ENCODE measurements around the gene GGACT. TPM values are rescaled to one million over a fixed set of nuclear protein-coding genes. Genes with fewer than 3 reads are reported as not detected.

GGACT gene
- polyA plus RNA-seq, 1 donor from 2014 or later, result 5.8 TPM

GRCh38 chr13:100610391-100611347 lies 22.1 kb upstream of the GGACT start:
- Mint-ChIP-seq H3K27me3 (no peaks in the 10 kb centered on the region), H3K27ac (peak overlapping the region; percentile 56 to 88 (median 71)), H3K4me1 (peaks cover 31 to 36% (median 34%) of the 10 kb centered on the region in 3 donors), H3K36me3 (no peaks in the 10 kb centered on the region), H3K4me3 (peak overlapping the region; percentile 12 to 82 (median 40)), H3K9me3 (no peaks in the 10 kb centered on the region)

- H3K27me3 Mint-ChIP-seq, result no peaks in the 10 kb centered on the region
- peaks cover 1% of the 10 kb centered on the region for H3K36me3 Mint-ChIP-seq
- peak overlapping the region in 2 of 3 donors; percentile 86 to 96 for H3K27ac Mint-ChIP-seq
- peaks cover 31 to 36% (median 34%) of the 10 kb centered on the region in 3 donors for H3K4me1 Mint-ChIP-seq
- peak overlapping the region in 2 of 4 donors; percentile 72 to 82 for H3K4me3 Mint-ChIP-seq
- H3K9me3 Mint-ChIP-seq, result no peaks in the 10 kb centered on the region
These were observed 20.3 kb upstream of the GGACT start for GRCh38 chr13:100608906-100609305.

DNA sequence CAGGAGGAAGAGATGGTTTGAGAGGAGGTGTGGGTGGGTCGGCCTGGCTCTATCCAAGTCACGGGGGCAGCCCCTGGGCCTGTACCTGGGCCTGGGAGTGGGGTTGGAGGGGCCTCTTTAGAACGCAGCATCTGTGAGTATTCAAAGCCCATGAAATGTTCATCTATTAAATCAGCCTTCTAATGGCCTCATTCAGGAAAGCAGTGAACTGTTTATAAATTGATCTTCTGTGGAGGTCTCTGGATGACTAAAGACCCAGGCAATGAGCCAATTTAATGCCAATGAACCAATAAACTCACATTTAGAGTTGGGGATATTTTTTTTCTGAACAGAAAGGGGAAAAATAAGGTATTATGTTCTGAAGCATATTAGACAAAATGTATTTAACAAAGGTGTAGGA lies 19.9 kb upstream of the GGACT start:
- Mint-ChIP-seq H3K4me1 (peaks cover 31 to 36% (median 34%) of the 10 kb centered on the region in 3 donors), H3K4me3 (peak overlapping the region in 2 of 4 donors; percentile 14 to 72), H3K27ac (peak overlapping the region in 2 of 3 donors; percentile 86 to 96), H3K9me3 (no peaks in the 10 kb centered on the region), H3K27me3 (no peaks in the 10 kb centered on the region), H3K36me3 (peaks cover 1% of the 10 kb centered on the region)

GRCh38 chr13:100604918-100605710 lies 16.5 kb upstream of the GGACT start:
- Mint-ChIP-seq H3K27me3 (no peaks in the 10 kb centered on the region), H3K9me3 (no peaks in the 10 kb centered on the region), H3K4me3 (no peak overlapping the region), H3K27ac (no peak overlapping the region), H3K36me3 (peaks cover 6% of the 10 kb centered on the region), H3K4me1 (peaks cover 14 to 21% (median 18%) of the 10 kb centered on the region in 3 donors)

GRCh38 chr13:100602493-100603111 lies 14.0 kb upstream of the GGACT start:
- peaks cover 0 to 2% (median 1%) of the 10 kb centered on the region in 3 donors for H3K4me1 Mint-ChIP-seq
- H3K9me3 Mint-ChIP-seq, result no peaks in the 10 kb centered on the region
- peaks cover 6% of the 10 kb centered on the region for H3K36me3 Mint-ChIP-seq
- H3K27ac Mint-ChIP-seq, result no peak overlapping the region
- H3K27me3 Mint-ChIP-seq, result no peaks in the 10 kb centered on the region
- H3K4me3 Mint-ChIP-seq, result no peak overlapping the region

- no peaks in the 10 kb centered on the region for H3K9me3 Mint-ChIP-seq
- peaks cover 0 to 2% (median 0%) of the 10 kb centered on the region in 3 donors for H3K4me1 Mint-ChIP-seq
- H3K27me3 Mint-ChIP-seq, result peaks cover 3% of the 10 kb centered on the region
- H3K4me3 Mint-ChIP-seq, result no peak overlapping the region
- peaks cover 6% of the 10 kb centered on the region for H3K36me3 Mint-ChIP-seq
- no peak overlapping the region for H3K27ac Mint-ChIP-seq
These were observed 13.1 kb upstream of the GGACT start for GRCh38 chr13:100601716-100602115.

- Mint-ChIP-seq H3K4me1 (peaks cover 0 to 2% (median 0%) of the 10 kb centered on the region in 3 donors), H3K9me3 (no peaks in the 10 kb centered on the region), H3K36me3 (peaks cover 6% of the 10 kb centered on the region), H3K27me3 (peaks cover 3% of the 10 kb centered on the region), H3K27ac (no peak overlapping the region), H3K4me3 (no peak overlapping the region)
These were observed 12.3 kb upstream of the GGACT start for GRCh38 chr13:100600915-100601314.

DNA sequence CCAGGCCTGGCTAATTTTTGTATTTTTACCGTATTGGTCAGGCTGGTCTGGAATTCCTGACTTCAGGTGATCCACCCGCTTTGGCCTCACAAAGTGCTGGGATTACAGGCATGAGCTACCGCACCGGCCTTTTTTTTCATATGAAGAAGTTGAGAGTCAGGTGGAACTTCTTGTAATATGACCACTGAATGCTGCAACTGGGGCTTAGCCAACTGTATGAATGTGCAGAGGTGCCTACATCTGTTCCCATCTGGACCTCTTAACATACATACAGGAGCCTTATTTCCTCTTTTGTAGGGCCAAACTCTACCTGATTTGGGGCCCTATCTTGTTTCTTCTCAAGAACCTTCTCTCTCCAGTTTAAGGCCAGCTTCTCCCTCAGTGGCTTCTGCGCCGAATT lies 11.9 kb upstream of the GGACT start:
- no peak overlapping the region for H3K27ac Mint-ChIP-seq
- H3K4me1 Mint-ChIP-seq, result peaks cover 0 to 2% (median 0%) of the 10 kb centered on the region in 3 donors
- H3K36me3 Mint-ChIP-seq, result peaks cover 6% of the 10 kb centered on the region
- no peak overlapping the region for H3K4me3 Mint-ChIP-seq
- H3K27me3 Mint-ChIP-seq, result peaks cover 3% of the 10 kb centered on the region
- no peaks in the 10 kb centered on the region for H3K9me3 Mint-ChIP-seq

GRCh38 chr13:100597253-100597652 lies 8.7 kb upstream of the GGACT start:
- Mint-ChIP-seq H3K36me3 (no peaks in the 10 kb centered on the region), H3K4me3 (no peak overlapping the region), H3K27me3 (peaks cover 3% of the 10 kb centered on the region), H3K27ac (peak overlapping the region in 1 of 3 donors; percentile 77), H3K9me3 (no peaks in the 10 kb centered on the region), H3K4me1 (peaks cover 0 to 1% (median 0%) of the 10 kb centered on the region in 3 donors)

- H3K27me3 Mint-ChIP-seq, result peaks cover 3% of the 10 kb centered on the region
- H3K27ac Mint-ChIP-seq, result no peak overlapping the region
- no peaks in the 10 kb centered on the region for H3K36me3 Mint-ChIP-seq
- no peak overlapping the region for H3K4me3 Mint-ChIP-seq
- H3K9me3 Mint-ChIP-seq, result no peaks in the 10 kb centered on the region
- peaks cover 0 to 1% (median 0%) of the 10 kb centered on the region in 3 donors for H3K4me1 Mint-ChIP-seq
These were observed 7.9 kb upstream of the GGACT start for GRCh38 chr13:100596516-100596915.

DNA sequence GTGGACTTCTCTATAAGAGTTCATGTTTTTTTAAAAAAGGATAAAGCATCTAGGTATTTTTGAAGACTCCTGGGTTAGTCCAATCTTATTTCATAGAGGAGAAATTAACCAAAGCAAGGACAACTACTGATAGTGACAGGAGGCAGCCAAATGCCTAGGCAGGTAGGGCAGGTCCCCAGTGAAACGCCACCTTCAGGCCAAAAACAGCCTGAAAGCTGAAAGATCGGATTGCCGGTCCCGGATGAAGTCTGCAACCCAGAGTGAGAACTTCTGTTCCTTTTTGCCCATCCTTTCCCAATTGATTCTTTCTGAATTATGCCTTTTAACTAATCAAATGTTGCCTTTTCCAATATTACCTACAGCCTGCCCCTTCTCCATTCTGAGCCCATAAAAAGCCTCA lies 6.1 kb upstream of the GGACT start:
- Mint-ChIP-seq H3K27me3 (peaks cover 3% of the 10 kb centered on the region), H3K27ac (no peak overlapping the region), H3K36me3 (no peaks in the 10 kb centered on the region), H3K4me1 (peaks cover 0 to 1% (median 0%) of the 10 kb centered on the region in 3 donors), H3K4me3 (no peak overlapping the region), H3K9me3 (no peaks in the 10 kb centered on the region)

DNA sequence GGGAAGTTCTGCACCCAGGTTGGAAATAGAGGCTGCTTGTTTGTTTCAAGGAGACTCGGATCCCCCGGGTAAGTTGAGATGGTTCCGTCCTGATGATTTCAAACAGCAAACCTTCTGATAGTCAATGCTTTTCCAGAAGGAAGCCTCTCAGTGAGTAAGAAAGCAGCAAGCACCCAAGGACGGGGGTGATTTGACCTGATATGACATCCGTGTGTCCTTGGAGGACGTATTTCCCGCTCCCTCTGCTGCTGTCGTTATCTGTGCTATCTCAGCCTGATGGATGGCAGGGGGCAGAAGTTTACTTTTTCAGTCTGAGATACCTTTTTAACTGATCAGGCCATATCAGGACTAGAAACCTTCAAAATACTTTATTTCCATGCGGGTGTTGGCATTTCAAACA lies 5.7 kb upstream of the GGACT start:
- peaks cover 3% of the 10 kb centered on the region for H3K27me3 Mint-ChIP-seq
- peaks cover 0 to 2% (median 1%) of the 10 kb centered on the region in 3 donors for H3K4me1 Mint-ChIP-seq
- no peaks in the 10 kb centered on the region for H3K9me3 Mint-ChIP-seq
- H3K4me3 Mint-ChIP-seq, result no peak overlapping the region
- no peaks in the 10 kb centered on the region for H3K36me3 Mint-ChIP-seq
- H3K27ac Mint-ChIP-seq, result no peak overlapping the region

DNA sequence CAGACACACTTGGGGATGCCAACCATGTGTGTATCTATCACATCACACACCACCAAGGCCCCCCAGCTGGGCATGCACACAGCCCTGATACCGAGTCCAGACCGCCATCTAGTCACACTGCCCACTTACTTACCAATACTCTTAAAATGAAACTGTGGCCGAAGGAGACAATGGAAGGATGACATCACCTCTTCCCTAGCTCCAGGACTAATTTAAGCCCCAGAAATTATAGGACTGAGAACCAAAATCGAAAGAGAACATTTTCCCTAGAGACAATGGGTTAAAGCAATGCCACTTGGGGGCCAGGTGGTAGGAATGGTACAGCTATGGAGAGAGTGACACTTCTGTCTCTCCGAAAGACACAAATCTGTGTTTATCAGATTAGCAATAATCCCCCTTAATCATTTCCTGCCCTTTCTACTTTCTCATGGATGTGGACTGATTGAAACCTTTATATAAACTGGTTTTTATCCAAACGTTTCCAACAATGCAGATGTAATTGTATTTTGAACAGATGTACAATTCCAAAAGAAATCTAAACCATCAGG lies 663 bp upstream of the GGACT start:
- Mint-ChIP-seq H3K27ac (peak overlapping the region; percentile 71 to 76 (median 74)), H3K27me3 (no peaks in the 10 kb centered on the region), H3K4me1 (peaks cover 0 to 18% (median 11%) of the 10 kb centered on the region in 3 donors), H3K9me3 (no peaks in the 10 kb centered on the region), H3K36me3 (no peaks in the 10 kb centered on the region), H3K4me3 (peak overlapping the region; percentile 78 to 93 (median 92))

GRCh38 chr13:100584896-100585295 lies 3.7 kb downstream of the GGACT start:
- Mint-ChIP-seq H3K4me1 (peaks cover 0 to 18% (median 11%) of the 10 kb centered on the region in 3 donors), H3K9me3 (no peaks in the 10 kb centered on the region), H3K27me3 (no peaks in the 10 kb centered on the region), H3K27ac (no peak overlapping the region), H3K4me3 (peak overlapping the region in 1 of 4 donors; percentile 52), H3K36me3 (no peaks in the 10 kb centered on the region)

Data from IgD-negative memory B cell (primary cell).